GM21367 (cell line): Measurements from ENCODE around the gene RAI14.
"Not testable (repeated sequence)": the region's sequence is repeated elsewhere in the genome, so short reads cannot be mapped to it uniquely, and the experiment has no call there.

Source experiments
- ATAC-seq: cut with Tn5 transposase; IDR thresholded peaks from one replicate; pipeline ENCODE4 v1.9.1; 2021; ENCODE audit not compliant: unreplicated experiment

Gene RAI14

DNA sequence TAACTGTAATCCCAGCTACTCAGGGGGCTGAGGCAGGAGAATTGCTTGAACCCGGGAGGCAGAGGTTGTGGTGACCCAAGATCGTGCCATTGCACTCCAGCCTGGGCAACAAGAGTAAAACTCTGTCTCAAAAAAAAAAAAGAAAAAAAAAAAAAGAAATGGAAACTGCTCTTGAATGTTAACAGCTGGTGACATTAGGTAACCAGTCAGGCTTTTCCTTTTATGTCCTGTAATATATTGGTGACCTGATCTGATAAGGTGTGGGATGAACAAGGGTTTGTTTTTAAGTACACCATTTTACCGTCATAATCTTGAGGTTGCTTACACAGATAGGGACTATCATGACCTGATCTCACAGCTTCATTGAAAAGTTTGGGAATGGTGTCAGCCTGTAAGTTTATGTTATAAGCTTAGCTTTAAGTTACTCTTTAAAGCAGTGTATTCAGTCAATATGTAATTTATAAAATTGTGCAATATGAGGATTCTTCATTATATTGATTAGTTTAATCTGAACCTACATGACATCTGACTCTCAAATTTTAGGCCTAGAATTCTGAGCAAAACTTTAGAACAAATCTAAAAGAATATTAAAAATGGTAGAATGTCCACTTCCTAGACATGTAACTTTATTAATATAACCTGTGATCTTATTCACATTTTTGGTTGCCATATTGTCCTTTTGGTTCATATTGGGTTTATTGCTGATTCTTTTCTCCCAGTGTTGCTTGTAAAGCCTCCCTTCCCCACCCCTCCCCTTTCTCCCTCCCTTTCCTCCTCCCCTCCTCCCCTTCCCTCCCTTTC is 41.4 kb downstream of the RAI14 start:
- no peak for ATAC-seq

DNA sequence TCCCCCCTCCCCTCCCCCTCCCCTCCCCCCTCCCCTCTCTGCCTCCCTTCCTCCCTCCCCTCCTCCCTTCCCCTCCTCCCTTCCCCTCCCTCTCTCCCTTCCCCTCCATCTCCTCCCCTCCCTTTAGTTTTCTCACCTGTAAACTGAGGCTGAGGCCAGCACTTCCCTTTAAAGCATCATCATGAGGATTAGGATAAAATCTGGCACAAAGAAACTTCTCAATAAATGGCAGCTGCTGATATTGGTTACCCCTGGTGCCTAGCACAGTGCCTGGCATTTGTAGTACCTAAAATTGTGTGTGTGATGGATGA is 41.9 kb downstream of the RAI14 start:
- no peak for ATAC-seq

DNA sequence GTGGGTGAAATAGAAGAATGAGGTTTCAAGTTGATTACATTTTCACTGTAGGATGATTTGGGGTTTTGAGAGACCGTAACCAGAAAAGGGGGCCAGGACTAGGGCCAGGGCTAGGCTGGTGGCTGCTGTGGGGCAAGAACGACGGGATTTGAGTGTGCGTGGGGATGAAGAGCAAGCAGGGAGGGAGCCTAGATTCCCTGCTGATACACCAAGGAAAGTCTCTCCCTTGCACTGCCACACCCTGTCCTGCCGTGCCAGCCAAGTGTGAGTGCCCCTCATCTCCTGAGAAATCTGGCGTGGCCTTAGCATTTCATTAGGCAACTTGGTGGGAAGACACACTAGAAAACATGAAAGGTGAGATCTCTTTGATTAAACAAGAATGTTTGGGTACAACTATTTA is 42.6 kb downstream of the RAI14 start:
- ATAC-seq = no peak

DNA sequence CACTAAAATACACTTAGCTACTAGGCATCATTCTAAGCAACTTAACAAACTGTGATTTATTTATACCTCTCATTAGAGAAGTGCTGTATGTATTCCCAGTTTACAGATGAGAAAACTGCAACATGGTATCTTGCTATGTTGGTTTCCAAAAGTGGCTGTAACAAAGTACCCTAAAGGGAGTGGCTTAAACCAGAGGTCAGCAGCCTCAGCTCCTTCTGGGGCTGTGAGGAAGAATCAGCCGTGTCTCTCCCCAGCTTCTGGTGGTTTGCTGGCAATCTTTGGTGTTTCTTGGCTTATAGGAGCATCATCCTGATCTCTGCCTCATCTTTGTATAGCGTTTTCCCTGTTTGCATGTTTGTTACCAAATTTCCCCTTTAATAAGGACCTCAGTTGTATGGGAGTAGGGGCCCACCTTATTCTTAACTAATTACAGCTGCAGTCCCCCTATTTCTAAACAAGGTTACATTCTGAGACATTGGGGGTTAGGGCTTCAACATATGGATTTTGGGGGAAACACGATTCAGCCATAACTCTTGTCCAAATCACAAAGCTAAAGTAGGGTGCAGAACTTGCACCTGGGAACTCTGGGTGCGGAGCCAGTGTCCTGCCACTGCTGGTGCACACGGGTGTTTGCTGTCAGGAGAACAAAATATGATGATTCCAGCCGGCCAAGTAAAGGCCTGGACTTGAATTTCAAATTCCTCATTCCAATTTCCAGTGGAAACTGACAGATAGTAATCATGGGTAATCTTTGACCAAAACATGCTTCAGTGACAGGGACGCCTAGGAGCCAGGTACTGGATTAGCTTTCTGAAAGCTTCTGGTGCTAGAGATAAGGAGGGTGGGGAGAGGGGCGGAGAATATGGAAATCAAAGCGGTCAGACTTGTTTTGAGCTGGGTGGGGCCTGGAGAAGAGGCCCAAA is 43.3 kb downstream of the RAI14 start:
- ATAC-seq = no peak

DNA sequence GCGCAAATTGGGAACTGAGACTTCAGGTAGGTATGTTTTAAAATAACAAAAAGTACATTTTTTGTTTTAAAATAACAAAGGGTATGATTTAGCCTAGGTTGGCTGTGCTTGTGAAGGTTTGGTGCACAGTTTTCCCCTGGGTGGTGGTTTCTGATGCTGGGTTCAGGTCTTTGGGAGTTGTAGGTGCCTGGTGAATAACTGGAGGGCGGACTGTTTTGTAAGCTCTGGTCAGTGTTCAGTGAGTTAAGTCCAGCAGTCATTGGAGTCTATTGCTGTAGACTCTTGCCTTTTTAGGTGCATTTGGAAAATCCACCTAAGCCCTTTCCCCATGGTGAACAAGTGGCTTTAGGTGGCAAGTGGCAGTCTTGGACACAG is 43.9 kb downstream of the RAI14 start:
- ATAC-seq = no peak

DNA sequence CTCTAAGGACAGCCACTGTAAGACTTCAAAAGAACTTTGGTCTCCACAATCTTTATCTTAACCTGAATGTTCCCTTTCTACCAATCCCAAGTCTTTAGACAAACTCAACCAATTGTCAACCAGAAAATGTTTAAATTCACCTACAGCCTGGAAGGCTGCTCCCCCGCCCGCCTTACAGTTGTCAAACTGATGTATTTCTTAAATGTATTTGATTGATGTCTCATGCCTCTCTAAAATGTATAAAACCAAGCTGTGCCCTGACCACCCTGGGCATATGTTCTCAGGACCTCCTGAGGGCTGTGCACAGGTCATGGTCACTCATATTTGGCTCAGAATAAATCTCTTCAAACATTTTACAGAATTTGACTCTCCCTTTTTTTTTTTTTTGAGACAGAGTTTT is 45.3 kb downstream of the RAI14 start:
- ATAC-seq = not testable (repeated sequence)

DNA sequence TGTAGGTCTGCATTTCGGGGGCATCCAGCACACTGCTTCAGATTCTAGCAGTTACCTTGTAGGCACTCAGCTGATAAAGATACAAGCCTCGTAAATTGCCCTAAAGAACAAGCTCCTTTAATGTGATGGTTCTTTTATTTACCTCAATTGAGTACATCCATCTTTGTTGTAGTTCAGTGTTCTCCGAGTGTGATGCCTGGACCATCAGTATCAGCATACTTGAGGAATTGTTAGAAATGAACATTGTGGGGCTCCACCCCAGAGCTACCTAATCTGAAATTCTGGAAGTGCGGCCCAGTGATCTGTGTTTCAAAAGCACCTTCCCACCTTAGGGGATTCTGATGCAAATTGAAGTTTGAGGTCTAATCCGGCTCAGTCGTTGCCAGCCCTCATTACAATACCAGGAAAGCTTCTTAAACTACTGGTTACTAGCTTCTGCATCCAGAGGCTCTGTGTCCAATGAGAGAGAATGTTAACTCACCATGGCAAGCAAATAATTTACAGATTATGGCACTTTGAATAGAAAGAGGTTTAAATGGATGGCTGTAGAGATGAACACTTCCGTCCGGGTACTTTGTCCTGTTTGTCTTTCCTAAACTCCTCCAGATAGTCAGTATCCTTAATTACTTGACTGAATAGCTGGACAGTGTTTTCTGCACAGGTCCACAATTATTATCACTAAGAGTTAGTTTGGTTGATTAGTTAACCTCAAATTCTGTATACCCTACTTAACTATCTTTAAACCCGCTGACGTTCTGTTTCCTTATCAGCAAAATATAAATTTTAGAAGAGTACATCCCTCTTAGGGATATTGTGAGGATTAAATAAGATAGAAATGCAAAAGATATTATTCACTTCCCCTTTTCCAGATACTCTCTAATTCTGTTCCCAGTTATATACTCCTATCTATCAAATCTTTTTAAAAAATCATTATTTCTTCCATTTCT is 47.9 kb downstream of the RAI14 start:
- ATAC-seq = no peak

DNA sequence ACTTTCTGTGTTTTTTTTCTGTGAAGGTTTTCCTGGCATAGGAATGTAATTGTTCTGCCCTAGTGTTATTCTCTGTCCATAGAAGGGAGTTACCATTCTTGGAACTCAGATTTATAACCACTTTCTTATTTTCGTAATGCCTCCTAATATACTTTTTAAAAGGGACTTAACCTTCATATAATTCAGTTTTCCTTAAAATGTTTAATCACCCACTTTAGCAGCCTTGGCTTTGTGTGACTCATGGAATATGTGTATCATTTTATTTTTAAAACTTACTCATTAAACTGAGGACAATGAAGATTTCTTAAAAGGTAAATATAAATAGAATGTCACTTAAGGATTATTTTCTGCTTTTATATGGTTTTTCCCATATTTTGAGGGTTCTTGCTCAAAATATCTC is 50.0 kb downstream of the RAI14 start:
- ATAC-seq = no peak

DNA sequence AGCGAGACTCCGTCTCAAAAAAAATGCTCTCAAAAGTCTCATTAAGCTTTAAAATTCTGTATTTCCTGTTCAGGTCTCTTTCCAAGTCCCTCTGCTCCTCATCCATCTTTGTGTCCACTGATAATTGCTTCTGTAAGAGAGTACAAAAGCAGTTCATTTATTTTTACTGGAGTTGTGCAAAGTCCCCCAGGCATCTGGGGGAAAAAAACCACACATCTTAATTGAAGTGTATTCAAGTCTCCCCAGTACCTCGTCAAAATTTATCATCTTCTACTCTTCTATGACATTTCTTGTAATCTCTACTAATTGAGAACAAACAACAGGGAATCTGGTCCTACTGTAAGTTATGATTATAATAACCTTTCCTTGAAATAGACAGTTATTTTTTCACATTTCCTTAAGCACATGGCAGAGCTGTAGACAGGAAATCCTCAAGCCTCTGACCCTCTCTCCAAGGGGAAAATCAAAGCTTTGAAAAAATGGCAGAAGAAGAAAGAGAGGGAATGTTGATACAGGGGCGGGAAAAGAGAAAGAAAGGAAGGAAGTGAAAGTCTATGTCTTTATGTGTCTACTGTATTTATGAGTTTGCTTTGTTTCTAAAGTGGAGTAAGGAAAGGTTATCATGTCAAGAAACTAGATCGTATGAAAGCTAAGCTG is 51.5 kb downstream of the RAI14 start:
- ATAC-seq = no peak

DNA sequence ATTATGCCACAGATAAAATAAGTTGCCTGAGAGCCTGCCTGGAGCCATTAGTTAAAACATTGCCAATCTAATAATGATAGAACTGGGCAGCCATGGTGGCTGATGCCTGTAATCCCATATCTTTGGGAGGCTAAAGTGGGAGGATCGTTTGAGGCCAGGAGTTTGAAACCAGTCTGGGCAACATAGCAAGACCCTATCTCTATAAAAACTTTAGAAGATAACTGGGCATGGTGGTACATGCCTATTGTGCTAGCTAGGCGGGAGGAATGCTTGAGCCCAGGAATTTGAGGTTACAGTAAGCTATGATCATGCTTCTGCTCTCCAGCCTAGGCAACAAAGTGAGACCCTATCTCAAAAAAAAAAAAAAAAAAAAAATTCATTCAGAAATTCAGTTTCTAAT is 52.6 kb downstream of the RAI14 start:
- no peak for ATAC-seq

DNA sequence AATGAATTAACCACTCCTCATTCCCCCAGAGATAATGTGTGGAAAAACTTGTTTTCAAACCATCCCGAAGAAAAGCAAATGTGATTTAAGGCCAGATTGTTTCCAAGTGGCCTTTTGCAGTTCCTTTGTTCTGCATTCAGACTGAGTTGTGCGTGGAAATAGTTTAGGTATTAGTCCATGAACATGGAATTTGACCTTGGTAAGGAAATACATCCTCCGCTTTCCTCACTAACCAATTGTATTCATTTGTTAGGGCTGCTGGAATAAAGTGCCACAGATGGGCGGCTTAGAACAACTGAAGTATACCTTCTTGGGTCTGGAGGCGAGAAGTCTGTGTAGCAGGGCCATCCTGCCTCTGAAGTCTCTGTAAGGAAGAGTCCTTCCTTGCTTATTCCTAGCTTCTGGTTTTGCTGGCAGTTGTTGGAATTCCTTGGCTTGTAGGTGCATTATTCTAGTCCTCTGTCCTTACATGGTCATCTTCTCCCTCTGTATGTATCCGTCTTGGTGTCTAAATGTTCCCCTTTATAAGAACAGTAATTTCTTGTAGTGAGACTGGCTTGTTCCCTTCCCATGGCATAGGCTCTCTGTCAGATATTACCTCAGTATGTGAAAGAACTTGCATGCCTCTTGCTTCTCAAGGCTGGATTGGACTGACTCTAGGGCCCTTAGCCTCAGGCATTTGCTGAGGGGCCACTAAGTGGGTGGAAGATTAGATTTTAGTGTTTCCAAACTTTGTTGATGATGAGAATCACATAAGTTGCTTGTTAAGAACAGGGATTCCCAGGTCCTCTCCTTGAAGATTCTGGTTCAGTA is 53.9 kb downstream of the RAI14 start:
- no peak for ATAC-seq

DNA sequence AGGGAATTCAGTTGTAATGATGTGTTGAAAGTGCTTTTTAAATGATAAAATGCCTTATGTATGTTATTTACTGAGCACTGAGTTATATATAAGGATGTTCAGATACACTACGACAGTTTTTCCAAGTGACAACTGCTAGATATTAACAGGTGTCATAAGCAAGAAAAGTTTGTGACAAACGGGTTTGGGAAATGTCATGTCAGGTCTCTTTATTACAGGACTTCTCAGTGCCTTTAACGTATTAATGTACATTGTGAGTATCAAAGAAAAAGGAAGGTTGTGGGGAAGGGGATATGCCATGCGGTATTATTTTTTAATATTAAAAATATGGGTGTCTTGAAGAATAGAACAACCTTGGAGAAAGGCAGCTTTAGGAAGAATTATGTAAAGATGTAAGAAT is 56.4 kb downstream of the RAI14 start:
- ATAC-seq = no peak

DNA sequence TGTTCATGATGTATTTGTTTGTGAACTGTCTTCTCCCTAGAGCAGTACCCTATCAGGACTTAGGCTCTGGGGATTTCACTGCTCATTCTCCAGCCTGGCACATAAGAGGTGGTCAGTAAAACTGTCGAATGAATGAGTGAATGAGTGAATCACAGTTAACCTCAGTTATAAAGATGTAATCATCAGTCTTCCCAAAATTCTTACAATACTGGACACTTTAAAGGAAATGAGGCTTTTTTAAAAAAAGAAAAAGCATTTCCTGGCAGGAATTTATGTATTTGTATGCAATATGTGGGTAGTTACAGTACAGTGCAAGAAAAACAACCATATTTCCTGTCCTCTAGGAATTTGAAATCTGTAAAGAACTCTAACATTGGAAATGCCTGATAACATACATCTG is 59.6 kb downstream of the RAI14 start:
- ATAC-seq = no peak

DNA sequence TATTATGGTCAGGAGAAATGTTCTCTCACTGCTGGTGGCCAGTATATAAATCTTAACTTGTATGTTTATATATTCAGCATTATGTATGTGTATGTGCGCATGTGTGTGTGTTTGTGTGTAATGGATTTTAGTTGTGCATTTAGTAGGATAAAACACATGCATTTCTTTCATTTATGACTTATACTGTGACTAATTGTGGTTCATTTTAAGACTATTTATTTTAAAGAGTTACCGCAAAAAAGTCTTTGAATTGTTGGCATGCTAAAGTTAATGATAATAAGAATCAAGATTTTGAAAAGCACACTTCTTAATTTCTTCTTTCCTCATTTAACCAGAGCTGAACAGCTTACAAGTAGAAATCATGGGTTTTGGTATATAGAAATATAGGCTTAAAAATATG is 60.9 kb downstream of the RAI14 start:
- ATAC-seq = no peak

DNA sequence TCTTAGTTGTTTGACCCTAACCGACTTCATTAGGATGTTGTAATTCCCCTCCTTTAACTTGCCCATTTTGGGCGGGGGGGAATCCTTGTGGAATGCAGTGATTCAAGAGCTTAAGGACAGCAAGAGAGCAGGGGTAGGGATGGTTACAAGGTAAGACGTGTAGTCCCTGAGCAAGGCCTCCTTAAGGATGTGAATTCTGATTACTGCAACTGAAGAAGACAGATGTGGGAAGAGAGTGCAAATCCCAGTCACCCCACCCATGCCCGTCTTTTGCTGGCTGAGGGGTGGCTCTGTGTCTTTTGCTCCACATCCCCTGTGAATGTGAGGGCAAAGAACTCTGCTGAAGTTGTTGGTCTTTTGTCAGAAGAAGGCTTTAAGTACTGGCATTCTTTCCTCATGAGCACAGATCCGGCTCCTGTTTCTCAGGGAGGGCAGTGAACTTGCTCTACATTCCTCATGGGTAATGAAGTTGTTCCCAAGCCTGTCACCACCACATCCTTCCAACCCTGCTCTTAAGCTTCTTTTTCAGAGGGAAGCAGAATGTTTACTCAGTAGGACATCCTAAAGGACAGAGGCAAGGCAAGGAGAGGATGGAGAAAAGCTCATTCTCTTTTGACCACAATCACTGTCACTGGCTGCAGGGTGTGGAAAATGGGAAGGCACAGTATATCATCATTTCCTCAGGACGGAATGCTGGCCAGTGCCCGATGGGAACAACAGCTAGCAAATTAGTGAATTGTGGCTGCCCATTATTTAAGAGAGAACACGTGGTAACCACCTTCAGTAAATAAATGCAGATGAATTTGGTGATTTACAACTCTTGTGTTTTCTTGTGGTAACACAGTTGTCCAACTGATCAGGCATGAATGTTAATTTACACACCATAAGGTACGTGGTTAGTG is 61.5 kb downstream of the RAI14 start:
- ATAC-seq = no peak

DNA sequence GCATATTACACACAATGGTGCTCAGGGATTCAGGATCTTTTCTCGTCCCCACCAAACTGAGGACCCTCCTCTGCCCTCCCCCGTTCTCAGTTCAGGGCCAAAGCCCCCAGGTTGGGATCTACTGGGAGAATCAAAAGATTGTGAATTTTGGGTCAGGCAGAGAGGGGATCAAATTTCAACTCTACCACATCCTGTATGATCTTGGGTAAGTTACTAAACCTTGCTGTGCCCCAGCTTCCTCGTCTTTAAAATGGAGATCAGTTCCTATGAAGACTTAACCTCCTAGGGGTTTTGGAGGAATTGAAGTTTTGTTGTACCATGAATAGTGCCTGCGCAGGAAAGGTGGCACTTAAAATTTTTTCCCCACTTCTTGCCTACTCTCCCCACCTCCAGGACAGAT is 62.4 kb downstream of the RAI14 start:
- ATAC-seq = no peak

DNA sequence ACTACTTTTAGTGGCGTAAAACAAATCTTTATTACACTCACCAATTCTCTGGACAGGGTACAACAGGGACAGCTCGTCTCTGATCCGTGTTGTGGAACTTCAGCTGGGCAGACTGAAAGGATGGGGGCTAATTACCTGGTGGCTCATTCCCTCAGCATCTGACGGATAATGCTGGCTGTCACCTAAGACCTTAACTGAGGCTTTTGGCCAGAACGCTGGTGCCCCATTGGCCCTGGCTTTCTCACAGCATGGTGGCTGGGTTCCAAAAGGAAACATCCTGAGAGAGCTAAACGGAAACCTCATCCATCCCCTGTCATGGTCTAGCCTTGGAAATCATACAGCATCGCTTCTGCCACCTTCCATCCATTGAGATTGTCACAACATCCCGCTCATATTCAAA is 62.9 kb downstream of the RAI14 start:
- ATAC-seq = no peak

DNA sequence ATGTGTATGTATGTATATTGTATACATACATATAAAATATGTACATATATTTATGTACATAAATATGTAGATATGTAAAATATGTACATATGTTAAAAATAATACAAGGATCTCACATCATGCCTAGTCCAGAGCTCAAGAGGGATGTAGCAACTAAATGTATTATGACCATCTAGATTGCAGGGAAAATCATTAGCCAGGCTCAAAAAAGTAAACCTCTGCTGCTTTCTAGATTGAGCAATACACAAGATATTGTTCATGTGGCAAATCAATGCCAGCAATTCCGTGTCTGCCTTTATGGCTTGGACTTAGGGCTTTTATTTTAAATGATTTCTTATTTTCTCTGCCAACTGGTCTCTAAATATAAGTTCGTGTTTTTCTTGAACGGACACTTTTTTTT is 65.2 kb downstream of the RAI14 start:
- ATAC-seq = no peak

DNA sequence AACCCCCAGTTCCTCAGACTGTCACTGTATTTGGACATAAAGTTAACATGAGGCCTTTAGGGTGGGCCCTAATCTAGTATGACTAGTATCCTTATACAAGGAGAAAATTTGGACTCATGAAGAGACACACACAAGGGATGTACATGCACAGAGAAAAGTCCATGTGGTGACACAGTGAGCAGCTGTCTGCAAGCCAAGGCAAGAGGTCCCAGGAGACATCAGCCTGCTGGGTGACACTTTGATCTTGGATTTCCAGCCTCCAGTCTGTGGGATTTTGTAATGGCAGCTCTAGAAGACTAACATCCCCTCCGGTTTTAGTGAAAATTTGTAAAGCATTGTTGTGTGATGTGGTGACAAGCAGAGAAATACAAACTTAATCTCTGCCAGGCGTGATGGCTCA is 66.1 kb downstream of the RAI14 start:
- no peak for ATAC-seq
